Stimulated activated CD4-positive, alpha-beta T cell treated with anti-CD3 and anti-CD28 coated beads, Interleukin-12 subunit alpha, Interleukin-12 subunit beta, amount 100 ng/mL, for 48 hours (primary cell): ENCODE data around the gene BLID.

Experiments used
- DNase-seq, 3 donors: peaks; one replicate each; pipeline ENCODE4 v3.0.0-alpha.2; 2020; ENCODE audit warnings: low read depth in 2 of 3, low spot score in 1 of 3

The BLID gene

DNA sequence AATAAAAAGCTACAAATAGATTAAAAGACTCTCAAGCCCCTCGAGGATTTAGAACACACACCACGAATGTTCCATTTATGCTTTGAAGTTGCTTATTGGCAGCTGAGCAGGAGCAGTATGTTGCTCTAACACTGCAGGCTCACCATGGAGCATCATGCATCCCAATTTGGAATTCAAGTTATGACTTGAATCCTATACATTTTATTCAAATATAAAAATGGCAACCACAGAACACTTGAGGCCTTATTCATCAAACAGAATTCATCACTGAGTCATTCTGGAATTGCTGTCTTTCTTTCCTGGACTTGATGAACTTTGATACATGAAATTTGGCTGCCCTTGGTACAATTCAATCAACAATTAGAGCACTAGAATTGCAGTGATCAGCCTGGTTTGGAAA is 24.5 kb upstream of the BLID start:
- no peak for DNase-seq

DNA sequence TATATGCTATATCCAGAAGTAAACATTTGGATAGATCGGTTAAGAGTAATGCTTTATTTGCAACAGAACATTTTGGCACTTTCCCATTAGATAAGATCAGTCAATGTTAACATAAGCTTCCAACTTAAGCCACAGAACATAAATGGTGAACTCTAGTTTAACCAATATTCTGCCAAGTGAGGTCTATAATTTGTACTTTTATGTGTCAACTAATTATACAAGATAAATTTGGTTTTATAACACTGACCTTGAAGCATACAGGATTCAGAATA is 23.5 kb upstream of the BLID start:
- no peak for DNase-seq

DNA sequence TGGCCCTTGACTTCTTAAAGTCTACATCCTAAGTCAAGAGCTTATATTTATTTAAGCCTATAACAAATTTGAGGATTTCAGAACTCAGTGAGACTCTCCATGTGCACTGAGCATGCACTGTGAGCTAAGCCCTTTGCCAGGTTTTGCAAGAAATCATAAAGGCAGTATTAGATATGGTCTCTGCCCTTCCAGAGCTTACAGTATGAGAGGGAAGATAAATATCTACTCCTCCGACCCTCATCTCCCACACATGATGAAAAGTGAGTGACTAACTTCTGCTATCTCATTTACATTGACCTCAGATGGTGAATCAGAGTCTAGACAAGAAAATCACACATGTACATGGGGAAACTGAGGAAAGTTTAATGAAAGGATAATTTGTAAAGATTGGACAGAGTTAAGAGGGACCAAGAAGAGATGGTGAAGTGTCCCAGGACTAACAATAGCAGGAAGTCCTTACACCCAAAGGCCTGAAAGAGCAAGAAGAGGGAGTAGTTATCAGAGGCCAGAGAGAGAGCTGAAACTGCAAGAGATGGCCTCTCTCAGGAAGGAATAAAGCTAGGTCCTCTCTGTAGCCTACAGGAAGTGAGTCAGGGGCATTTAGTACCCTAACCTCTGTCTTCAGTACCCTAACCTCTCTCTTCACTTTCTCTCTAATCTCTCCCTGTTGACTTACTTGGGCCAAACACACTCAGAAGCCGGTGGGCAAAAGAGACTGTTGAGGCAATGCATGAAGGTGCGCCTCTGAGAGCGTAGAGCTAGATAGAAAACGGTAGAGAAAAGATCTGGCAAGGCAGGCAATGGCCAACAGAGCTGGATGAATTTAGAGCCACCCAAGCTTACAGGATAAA is 23.0 kb upstream of the BLID start:
- DNase-seq = no peak

DNA sequence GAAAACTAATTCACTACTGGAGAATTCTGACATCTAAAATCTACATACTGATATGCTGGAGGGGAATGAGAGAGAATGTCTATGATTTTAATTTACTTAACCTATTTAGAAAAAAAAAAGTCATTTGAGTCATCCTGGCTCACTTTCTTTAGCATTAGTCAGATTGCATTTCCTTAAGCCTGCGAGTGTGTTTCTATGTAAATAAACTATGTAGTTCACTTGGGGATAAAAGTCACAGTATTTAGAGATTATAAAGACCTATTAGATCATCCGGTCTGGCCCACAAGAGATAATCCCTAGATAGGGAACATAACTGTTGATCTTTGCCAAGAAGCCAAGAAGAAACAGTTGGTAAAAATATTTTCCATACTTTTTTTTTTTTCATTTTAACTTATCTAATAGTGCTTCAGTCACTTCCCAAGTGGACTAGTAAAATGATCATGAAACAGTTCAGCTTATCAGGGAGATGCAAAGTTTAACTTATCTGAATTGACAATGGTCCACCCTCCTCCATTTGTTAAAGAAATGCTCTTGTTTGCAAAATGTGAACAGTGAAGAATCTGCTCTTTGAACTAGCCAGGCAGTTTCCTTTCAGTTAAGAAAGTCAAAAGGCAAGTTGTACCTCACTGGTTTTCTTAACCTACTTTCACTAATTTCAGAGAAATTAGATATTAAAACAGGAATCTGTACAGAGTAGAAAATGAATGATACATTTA is 21.2 kb upstream of the BLID start:
- no peak for DNase-seq

DNA sequence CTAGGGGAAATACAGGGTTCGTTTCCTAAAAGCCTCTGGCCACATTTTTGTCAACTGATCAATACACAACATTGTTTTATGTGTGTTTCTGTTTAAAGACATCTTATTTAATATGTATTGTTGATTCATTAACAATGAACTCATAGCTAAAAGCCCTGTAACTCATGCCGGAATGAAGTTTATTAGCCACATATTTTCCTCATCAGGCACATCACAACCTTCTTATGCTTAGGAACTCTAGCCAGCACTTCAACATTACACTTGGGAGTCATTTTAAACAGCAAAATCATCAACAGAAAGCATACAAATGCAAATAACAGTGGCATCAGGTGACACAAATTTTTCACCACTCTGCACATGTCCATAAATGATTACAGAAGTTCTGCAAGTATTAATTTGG is 15.1 kb upstream of the BLID start:
- no peak for DNase-seq

DNA sequence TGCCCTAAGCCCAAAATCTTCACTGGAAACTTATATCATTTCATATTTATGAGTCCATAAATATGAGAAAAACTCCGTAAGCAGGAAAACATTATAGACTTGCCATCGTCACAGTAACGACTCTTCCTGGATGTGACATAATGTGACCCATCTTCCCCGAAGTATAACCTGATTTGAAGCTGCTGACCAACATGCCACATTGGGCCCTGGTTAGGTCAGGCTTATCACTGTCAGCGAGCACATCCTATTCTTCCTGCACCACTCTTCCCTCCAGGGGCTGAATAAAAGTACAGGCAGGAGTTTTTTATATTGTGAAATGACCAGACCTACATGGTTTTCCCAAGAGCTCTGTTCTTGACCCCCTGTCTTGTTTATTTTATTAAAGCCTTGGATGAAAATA is 12.1 kb upstream of the BLID start:
- DNase-seq = no peak

DNA sequence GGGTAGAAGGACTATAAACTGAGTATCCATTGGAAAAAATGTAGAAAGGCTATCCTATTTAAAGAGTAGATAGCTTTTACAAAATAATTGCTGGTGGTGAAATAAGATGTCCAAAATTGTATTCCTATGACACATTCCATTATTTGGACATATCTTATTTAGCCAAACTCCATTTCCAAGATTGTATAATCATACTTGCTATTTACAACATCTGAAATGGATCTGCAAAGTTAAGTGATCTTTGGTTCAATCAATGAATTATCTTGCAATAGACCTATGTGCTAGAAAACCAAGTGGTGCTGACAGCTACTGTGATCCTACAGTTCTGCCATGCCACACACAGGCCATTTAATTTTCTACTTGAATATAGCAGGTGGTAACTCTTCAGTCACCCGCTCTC is 11.0 kb upstream of the BLID start:
- DNase-seq = no peak

DNA sequence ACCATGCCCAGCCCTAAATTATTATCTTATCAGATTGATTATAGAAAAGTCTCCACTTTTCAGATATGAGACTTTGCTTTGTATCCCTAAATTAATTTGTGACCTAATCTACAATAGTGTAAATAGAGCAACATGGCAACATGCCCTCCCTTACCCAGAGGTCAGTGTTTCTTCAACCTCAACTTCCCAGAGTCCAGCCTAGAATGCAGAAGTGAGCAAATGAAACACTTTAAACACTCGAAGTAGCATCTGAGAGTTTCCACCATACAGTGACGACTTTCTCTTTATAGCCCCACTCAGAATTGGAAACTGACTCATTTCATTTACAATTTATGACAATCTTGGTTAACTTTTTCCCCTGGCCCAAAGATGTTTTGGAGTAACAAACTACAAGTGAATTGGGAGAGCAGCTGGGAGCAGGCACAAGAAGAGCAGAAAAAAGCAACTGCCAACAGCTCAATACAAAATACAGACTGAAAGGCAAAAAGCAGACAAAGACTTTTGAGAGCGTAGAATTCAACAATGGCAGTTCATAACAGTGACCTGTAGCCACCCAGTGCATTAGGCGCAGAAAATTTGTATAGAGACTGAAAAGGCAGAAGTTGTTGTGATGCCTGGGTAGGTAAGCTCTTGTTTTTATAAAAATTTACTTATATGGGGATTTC is 10.1 kb upstream of the BLID start:
- no peak for DNase-seq

DNA sequence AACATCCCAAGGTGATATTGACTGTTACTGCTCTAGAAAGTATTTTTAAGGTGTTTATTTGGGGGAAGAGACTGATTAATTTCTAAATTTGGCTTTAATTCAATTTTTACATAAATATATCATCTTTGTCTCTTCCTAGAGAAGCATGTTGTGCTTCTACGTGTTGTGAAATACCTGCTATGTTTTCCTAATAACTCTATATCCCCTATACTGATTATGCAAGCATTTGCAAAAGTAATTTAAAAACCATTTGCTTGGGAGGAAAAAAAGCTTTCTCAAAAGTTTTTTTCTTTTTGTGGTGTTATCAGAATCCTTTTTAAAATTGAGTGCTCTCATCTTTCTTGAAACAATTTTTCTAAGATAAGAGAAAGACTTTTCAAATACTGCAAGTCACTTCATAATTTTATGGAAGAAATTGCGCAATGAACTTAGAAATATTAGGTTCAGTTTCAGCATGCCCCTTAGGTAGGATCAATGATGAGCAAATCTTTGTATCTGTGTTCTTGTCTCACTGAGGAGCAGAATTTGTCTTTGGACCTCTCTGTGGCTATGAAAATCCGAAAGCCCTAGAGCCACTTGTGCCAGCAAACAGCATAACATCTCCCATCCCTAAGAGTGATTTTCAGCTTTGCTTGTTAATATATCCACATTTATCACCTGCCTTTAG is 7.4 kb upstream of the BLID start:
- no peak for DNase-seq

DNA sequence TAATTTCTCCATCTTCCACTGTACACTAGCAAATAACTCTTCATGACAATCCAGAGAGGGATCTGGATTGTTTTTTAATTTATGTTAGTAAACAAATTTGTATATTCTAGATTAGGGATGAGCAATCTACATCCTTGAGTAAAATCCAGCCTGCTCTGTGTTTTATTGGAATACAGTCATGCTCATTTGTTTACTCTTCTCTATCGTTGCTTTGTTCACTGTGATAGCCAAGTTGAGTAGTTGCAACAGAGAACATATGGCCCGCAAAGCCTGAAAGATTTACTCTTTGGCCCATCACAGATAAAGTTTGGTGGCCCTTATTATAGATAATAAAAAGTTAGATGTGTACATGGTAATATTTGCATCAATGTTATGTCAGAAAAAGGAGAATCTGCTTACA is 6.2 kb upstream of the BLID start:
- no peak for DNase-seq

DNA sequence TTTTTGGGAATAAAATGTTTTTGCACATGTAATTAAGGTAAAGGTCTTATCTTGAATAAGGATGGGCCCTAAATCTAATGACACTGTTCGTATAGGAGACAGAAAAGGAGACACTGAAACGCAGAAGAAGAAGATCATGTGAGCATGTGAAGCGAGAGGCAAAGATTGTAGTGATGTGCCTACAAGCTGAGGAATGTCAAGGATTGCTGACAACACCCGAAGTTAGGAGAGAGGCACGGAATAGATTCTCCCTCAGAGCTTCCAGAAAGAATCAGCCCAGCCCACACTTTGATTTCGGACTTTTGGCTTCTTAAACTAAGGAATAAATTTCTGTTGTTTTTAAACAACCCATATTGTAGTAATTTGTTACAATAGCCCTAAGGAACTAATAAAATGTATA is 4.1 kb upstream of the BLID start:
- no peak for DNase-seq

DNA sequence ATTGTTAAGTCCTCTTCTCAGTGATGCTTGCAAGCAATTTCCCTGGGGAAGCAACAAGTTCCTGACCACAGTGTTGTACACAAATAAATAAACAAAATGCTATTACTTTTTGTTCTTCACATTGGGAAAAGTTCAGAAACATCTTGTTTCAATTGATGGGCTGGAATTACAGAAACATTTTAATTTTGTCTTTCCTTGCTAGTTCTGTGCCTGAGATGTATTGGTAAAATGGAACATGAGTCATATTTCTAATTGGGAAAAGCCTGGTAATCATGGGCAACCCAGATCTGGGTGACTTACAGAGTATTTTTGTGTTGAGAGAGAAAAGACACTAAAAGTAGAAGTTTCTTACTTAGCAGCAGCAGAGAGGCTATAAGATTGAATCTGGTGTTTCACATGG is 576 bp upstream of the BLID start:
- DNase-seq = no peak

DNA sequence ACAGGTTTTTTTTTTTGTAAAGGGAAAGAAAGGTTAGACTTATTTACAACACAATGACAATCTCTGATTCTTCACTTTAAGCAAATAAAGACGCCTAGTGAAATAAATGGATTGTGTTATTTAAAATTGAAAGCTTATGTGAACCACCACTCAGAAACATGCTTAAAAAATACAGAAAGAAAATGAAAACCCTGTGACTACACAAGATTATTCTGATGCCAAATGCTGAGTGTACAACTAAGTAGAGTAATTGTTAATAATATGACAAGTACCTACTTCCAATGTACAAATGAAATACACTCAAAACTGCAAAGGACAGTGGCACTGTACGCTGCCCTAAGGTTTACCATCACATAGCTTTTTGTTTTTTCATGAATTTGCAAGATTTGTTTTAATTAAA is 1.0 kb downstream of the BLID start:
- no peak for DNase-seq

DNA sequence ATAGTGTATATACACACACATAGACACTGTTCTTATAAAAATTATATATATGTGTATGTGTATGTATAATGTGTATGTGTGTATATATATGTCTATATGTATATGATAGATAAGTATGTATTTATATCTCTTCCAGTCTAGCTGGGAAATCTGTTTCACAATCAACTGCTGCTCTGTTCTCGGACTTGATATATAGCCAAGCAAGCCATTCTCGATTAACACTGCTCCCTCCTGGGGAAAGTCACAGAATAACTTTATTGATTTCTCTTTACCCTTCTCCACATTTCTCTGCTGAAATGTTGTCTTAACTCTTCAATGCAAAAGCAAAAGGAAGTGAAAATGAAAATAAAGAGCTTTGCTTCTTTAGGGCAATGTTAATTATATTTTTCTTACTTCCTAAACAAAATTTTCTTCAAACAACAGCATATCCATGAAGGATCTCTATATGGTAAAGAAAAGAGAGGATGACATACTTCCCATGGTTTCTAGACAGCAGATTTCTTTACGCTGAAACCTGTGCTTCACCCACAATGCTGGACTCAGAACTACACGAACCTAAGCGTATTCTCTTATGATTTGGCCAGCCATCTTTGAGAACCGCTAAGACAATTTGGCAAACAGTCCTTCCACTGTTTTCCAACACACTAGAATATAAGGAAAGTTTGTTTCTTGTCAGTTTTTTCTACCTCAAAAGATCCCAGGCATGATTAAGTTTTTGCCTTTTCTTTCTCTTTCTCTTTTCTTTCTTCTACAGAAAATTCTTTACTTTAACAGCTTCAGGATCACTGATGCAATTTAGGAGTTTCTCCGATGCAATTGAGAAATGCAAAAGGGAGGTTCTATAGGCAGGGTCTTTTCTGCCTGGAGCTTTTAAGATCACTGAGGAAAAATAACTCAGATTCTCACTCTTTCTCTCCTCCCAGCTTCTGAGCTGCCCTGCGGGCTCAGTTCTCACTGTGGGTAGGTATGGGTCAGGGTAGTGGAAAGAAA is 1.9 kb downstream of the BLID start:
- no peak for DNase-seq

DNA sequence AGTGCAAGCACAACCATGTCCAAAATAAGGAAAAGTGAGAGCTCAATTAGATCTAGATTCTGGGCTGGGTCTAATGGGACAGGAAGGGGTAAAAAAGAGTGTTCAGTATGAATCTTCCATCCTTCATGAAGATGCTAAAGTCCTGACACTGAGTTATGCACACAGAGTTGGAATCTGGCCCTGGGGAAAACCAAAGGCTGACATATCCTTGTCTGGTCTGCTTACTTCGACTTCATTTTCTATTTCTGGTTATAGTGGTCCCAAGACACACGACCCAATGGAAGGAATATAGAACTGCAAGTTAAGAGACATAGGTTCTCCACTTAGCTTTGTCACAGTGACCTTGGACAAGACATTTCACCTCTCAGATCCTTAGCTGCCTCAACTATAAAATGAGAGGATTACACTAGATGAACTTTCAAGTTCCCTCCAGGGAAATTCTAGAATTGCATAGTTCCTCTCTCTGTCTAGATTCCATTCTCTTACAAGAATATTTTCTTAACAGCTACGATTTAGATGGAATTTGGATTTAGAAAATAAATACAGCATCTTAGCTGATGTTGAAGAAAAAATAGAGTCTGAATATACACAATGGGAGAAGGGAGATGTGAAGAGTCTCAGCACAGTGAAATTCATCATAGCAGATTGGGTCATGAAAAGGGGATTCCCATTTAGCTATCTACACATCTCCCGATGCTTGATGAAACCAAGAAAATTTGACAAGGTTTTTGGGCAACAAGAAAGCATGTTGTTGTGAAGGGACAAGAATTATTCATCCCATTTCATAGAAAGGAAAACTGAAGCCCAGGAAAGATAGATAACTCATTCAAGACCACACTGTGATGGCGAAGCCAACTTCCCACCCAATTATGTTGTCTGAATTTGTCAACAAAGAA is 3.3 kb downstream of the BLID start:
- DNase-seq = no peak

DNA sequence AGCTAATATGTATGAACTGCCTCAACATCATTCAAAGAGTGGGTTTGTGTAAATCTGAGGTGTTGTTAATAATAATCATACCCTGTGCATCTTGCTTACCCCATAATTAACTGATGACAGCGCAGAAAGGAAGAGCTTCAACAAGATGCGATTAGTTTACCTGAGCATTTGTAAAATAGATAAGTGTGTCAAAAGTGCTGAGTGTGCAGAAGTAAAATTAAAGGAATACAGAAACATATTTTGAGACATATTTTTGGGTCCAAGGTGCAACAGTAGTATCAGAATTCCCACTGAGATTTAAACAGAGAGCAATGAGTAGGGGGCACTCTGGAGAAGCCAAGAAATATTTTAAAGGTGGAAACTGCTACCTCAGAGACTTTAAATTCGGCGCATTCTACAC is 6.1 kb downstream of the BLID start:
- no peak for DNase-seq

DNA sequence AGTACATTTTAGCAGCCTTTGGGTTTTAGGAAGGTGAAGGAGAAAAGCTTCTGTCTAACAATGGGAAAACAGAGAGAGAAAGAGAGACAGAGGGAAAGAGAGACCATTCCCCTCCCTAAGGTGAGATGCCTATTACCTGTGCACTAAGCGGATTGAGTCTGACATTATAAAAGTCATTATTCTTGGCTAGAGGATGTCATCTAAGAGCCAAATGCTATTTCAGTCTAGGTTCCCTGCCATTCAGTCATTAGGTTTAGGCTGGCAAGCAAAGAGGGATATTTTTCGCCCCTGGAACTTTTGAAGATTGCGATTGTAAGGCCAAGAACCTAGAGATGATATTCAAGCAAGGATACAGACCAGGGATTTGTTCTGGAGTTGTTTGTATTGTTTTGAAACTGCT is 7.2 kb downstream of the BLID start:
- no peak for DNase-seq

DNA sequence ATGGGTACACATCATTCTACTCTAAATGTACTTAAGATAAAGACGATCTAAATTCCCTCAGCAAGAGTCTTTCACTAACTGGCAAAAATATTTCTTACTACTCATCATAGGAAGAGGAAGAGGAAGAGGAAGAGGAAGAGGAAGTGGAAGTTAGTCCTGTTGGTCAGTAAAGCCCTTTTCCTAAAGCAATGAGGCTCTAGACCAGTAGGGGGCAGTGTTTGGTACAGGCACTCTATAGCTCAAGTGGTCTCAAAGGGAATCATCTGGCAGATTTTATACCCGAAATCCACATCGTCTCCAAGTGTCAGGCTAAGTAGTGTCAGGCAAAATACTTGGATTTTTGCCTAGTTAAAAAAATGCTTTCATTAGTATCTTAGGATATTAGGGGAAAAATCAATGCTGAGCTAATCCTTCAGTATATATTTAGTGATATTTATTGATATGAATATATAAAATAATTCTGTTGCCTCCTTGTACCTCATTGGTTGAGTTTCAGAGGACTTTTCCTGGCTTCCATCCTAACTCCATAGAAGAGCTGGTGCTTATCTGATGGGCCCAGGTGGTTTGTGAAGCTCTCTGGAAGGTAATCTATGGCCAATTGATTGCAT is 7.7 kb downstream of the BLID start:
- peak in 2 of 3 donors; percentile 1 to 5 for DNase-seq

DNA sequence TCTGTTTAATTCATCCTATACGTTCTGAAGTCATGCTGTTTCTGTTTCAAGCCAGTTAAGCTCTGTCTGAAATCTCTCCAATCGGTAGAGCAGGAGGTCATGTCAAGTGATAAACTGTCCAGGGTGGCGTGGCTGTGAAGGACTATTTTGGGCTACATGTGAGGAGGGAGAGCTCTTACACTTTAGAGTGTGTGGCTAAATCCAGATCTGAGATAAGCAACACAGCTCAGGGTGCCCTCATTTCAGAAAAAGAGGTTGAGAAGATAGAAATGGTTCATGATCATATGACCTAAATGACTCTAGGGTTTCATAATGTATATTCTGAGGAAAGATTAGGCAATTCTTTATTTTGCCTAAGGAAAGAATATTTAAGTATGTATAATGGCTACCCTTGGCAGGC is 8.4 kb downstream of the BLID start:
- DNase-seq = no peak
